Neural progenitor cell (in vitro differentiated cells): Measurements from ENCODE around the gene SOCS2. TPM values are rescaled to one million over a fixed set of nuclear protein-coding genes. Genes with fewer than 3 reads are reported as not detected.

Source experiments
- DNase-seq: peaks from one replicate; pipeline ENCODE4 v3.0.0-alpha.2; 2016; ENCODE audit warnings: low spot score
- H2AFZ ChIP-seq: fragments of 200-600 bp; sonication (generic); replicated peaks from 2 replicates; pipeline ENCODE4 v1.6.1; 2016; ENCODE audit warnings: antibody characterized with exemption
- H3F3A ChIP-seq: fragments of 200-600 bp; sonication (generic); 2 replicates; pipeline ENCODE4 v1.6.1; 2016; ENCODE audit warnings: antibody characterized with exemption, low read depth
- H3K27ac ChIP-seq: fragments of 200-600 bp; sonication (generic); 2 replicates; pipeline ENCODE4 v1.5.1; 2016; ENCODE audit warnings: mild to moderate bottlenecking
- H3K27me3 ChIP-seq: fragments of 200-600 bp; sonication (generic); 2 replicates; pipeline ENCODE4 v1.6.1; 2016; ENCODE audit warnings: mild to moderate bottlenecking, moderate library complexity
- H3K36me3 ChIP-seq: fragments of 200-600 bp; sonication (generic); 2 replicates; pipeline ENCODE4 v1.5.1; 2016
- H3K4me1 ChIP-seq: fragments of 200-600 bp; sonication (generic); 2 replicates; pipeline ENCODE4 v1.6.1; 2016; ENCODE audit warnings: mixed run types
- H3K4me2 ChIP-seq: fragments of 200-600 bp; sonication (generic); 2 replicates; pipeline ENCODE4 v1.6.1; 2016
- H3K4me3 ChIP-seq: fragments of 200-600 bp; sonication (generic); 2 replicates; pipeline ENCODE4 v1.5.1; 2016
- H3K79me2 ChIP-seq: fragments of 200-600 bp; sonication (generic); 2 replicates; pipeline ENCODE4 v1.6.1; 2016; ENCODE audit warnings: low read depth
- H3K9ac ChIP-seq: fragments of 200-600 bp; sonication (generic); 2 replicates; pipeline ENCODE4 v1.6.1; 2016
- H3K9me3 ChIP-seq: fragments of 200-600 bp; sonication (generic); 2 replicates; pipeline ENCODE4 v1.5.1; 2016; ENCODE audit warnings: low read depth
- H4K20me1 ChIP-seq: fragments of 200-600 bp; sonication (generic); 2 replicates; pipeline ENCODE4 v1.6.1; 2016; ENCODE audit warnings: low read depth
- H3K27ac Mint-ChIP-seq: 3 replicates; pipeline ENCODE4 v1.8.0; 2021; ENCODE audit warnings: mixed read lengths
- H3K27me3 Mint-ChIP-seq: 2 replicates; pipeline ENCODE4 v1.8.0; 2022; ENCODE audit warnings: low read depth, mild to moderate bottlenecking, inconsistent platforms, moderate library complexity, mixed read lengths; ENCODE audit not compliant: insufficient read depth
- H3K36me3 Mint-ChIP-seq: 3 replicates; pipeline ENCODE4 v1.8.0; 2021; ENCODE audit warnings: mixed read lengths
- H3K4me1 Mint-ChIP-seq: 3 replicates; pipeline ENCODE4 v1.8.0; 2021; ENCODE audit warnings: mixed read lengths
- H3K4me3 Mint-ChIP-seq: 3 replicates; pipeline ENCODE4 v1.8.0; 2021; ENCODE audit warnings: mild to moderate bottlenecking, moderate library complexity, mixed read lengths
- H3K9me3 Mint-ChIP-seq: 3 replicates; pipeline ENCODE4 v1.8.0; 2020; ENCODE audit warnings: mixed read lengths
- CTCF ChIP-seq: fragments of 200-600 bp; sonication (generic); IDR thresholded peaks from 2 replicates; pipeline ENCODE4 v1.5.1; 2017; ENCODE audit warnings: antibody characterized with exemption, mild to moderate bottlenecking
- EZH2 ChIP-seq: fragments of 200-600 bp; sonication (generic); IDR thresholded peaks from 2 replicates; pipeline ENCODE4 v1.6.1; 2017; ENCODE audit warnings: antibody characterized with exemption, mild to moderate bottlenecking, moderate library complexity
- EZH2phosphoT487 ChIP-seq: fragments of 200-600 bp; sonication (generic); IDR thresholded peaks from 2 replicates; pipeline ENCODE4 v1.6.1; 2017; ENCODE audit warnings: antibody characterized with exemption
- total RNA-seq: library from RNA; depleted of rRNA; stranded (reverse); fragments of >200 nt; gene quantifications from 2 replicates; pipeline ENCODE4 v1.2.3, GENCODE V29; 2015; ENCODE audit warnings: low replicate concordance

Gene SOCS2
- total RNA-seq, 1 donor from 2014 or later = 4.9 TPM

- H2AFZ ChIP-seq = peak overlapping the region; percentile 22
Observed at GRCh38 chr12:93536766-93537488, 35.5 kb upstream of the SOCS2 start.

GRCh38 chr12:93537769-93538168, 34.7 kb upstream of the SOCS2 start:
- no peaks in the 10 kb centered on the region for H3K36me3 Mint-ChIP-seq
- no peak overlapping the region for H3K9ac ChIP-seq

More at GRCh38 chr12:93536766-93537488, 35.5 kb upstream of the SOCS2 start:
- Histone ChIP-seq H3K36me3 (no peaks in the 10 kb centered on the region), H3K9me3 (no peaks in the 10 kb centered on the region), H3K9ac (no peak overlapping the region), H3K4me1 (no peaks in the 10 kb centered on the region), H3K4me3 (no peak overlapping the region), H3K27ac (no peak overlapping the region), H3K4me2 (no peak overlapping the region), H3F3A (no peaks in the 10 kb centered on the region), H3K27me3 (no peaks in the 10 kb centered on the region), H3K79me2 (no peaks in the 10 kb centered on the region), H4K20me1 (no peaks in the 10 kb centered on the region)
- no peak for DNase-seq
- Mint-ChIP-seq H3K4me3 (no peak overlapping the region), H3K27me3 (no peaks in the 10 kb centered on the region), H3K4me1 (peaks cover 6% of the 10 kb centered on the region), H3K36me3 (no peaks in the 10 kb centered on the region), H3K27ac (no peak overlapping the region), H3K9me3 (no peaks in the 10 kb centered on the region)
- no peak for TF ChIP-seq EZH2phosphoT487
- no peak for TF ChIP-seq CTCF
- no peak for TF ChIP-seq EZH2

GRCh38 chr12:93539821-93540220, 32.7 kb upstream of the SOCS2 start:
- Histone ChIP-seq H3K27me3 (no peaks in the 10 kb centered on the region), H3K9ac (no peak overlapping the region), H4K20me1 (no peaks in the 10 kb centered on the region), H3K27ac (no peak overlapping the region), H3K4me1 (no peaks in the 10 kb centered on the region), H3K79me2 (no peaks in the 10 kb centered on the region), H3F3A (no peaks in the 10 kb centered on the region), H3K9me3 (no peaks in the 10 kb centered on the region), H3K4me2 (no peak overlapping the region), H2AFZ (no peak overlapping the region), H3K4me3 (no peak overlapping the region), H3K36me3 (no peaks in the 10 kb centered on the region)
- Mint-ChIP-seq H3K4me3 (no peak overlapping the region), H3K36me3 (peaks cover 5% of the 10 kb centered on the region), H3K27ac (no peak overlapping the region), H3K9me3 (no peaks in the 10 kb centered on the region), H3K27me3 (no peaks in the 10 kb centered on the region), H3K4me1 (peaks cover 6% of the 10 kb centered on the region)
- no peak for TF ChIP-seq EZH2
- no peak for TF ChIP-seq CTCF
- no peak for TF ChIP-seq EZH2phosphoT487
- no peak for DNase-seq

More at GRCh38 chr12:93537769-93538168, 34.7 kb upstream of the SOCS2 start:
- no peak overlapping the region for H3K4me2 ChIP-seq
- H3K27ac Mint-ChIP-seq = no peak overlapping the region
- no peaks in the 10 kb centered on the region for H3K79me2 ChIP-seq
- H2AFZ ChIP-seq = no peak overlapping the region
- H3K27me3 Mint-ChIP-seq = no peaks in the 10 kb centered on the region
- H3K4me3 Mint-ChIP-seq = no peak overlapping the region
- H3K9me3 Mint-ChIP-seq = no peaks in the 10 kb centered on the region
- H3F3A ChIP-seq = no peaks in the 10 kb centered on the region
- H3K9me3 ChIP-seq = no peaks in the 10 kb centered on the region
- H3K4me1 Mint-ChIP-seq = peaks cover 6% of the 10 kb centered on the region
- no peak overlapping the region for H3K27ac ChIP-seq
- no peak overlapping the region for H3K4me3 ChIP-seq
- H4K20me1 ChIP-seq = no peaks in the 10 kb centered on the region
- H3K36me3 ChIP-seq = no peaks in the 10 kb centered on the region
- H3K27me3 ChIP-seq = no peaks in the 10 kb centered on the region
- DNase-seq = no peak
- TF ChIP-seq CTCF (peak; percentile 40), EZH2 (no peak)
- no peaks in the 10 kb centered on the region for H3K4me1 ChIP-seq
